Esophagus (tissue), 2 donors: ENCODE measurements around the gene RHOA. TPM values are rescaled to one million over a fixed set of nuclear protein-coding genes. Genes with fewer than 3 reads are reported as not detected.
A peak's percentile ranks its signal among the peaks of the same experiment; 100 is the strongest.
"Not testable (repeated sequence)": the region's sequence is repeated elsewhere in the genome, so short reads cannot be mapped to it uniquely, and the experiment has no call there.

Experiments used
- H3K27ac ChIP-seq, 2 donors: one replicate each; pipeline ENCODE4 v1.5.1; 2013; ENCODE audit warnings: low read depth in 2 of 2, mild to moderate bottlenecking in 2 of 2, inconsistent platforms in 1 of 2, low read length in 1 of 2, moderate library complexity in 1 of 2
- H3K27me3 ChIP-seq, 2 donors: one replicate each; pipeline ENCODE4 v1.6.1; 2013; ENCODE audit warnings: low read length in 2 of 2, control low read depth in 1 of 2, mild to moderate bottlenecking in 1 of 2; ENCODE audit not compliant: insufficient read depth in 2 of 2, control insufficient read depth in 1 of 2
- H3K36me3 ChIP-seq, 2 donors: one replicate each; pipeline ENCODE4 v1.6.1; 2013; ENCODE audit warnings: low read length in 1 of 2; ENCODE audit not compliant: control insufficient read depth in 2 of 2, insufficient read depth in 2 of 2
- H3K4me1 ChIP-seq, 2 donors: one replicate each; pipeline ENCODE4 v1.6.1; 2013; ENCODE audit warnings: low read length in 1 of 2; ENCODE audit not compliant: control insufficient read depth in 2 of 2, insufficient read depth in 2 of 2
- H3K4me3 ChIP-seq, 2 donors: one replicate each; pipeline ENCODE4 v1.5.1; 2013; ENCODE audit warnings: low read length in 2 of 2, mild to moderate bottlenecking in 2 of 2, low read depth in 1 of 2, moderate library complexity in 1 of 2
- H3K9me3 ChIP-seq, 2 donors: one replicate each; pipeline ENCODE4 v1.6.1; 2013; ENCODE audit warnings: mild to moderate bottlenecking in 2 of 2, low read depth in 1 of 2, low read length in 1 of 2, moderate library complexity in 1 of 2; ENCODE audit not compliant: control insufficient read depth in 2 of 2, insufficient read depth in 1 of 2
- WGBS, 2 donors: extraction: QIAGEN DNeasy Blood & Tissue Kit; methylation state at CpG; one replicate each; pipeline ENCODE4 v1.1.7; 2013; 5-methylcytosine and 5-hydroxymethylcytosine counted together
- polyA plus RNA-seq, 2 donors: library from polyadenylated mRNA; stranded (reverse); fragments of 200-250 nt; gene quantifications; one replicate each; pipeline ENCODE4 v1.2.3, GENCODE V29; 2013
- donor health status: healthy with polysubstance abuse.
- donor health status: Bipolar disorder and iron deficiency.

Gene RHOA
- polyA plus RNA-seq, 2 donors = 162 to 244 TPM

GRCh38 chr3:49413338-49413734 is 1.6 kb upstream of the RHOA start:
- no peaks in the 10 kb centered on the region for H3K9me3 ChIP-seq
- WGBS, 2 donors = 74 to 82% methylated on average over 6 of the region's 6 CpGs
- peak overlapping the region in 1 of 2 donors; percentile 76 for H3K4me3 ChIP-seq
- H3K27ac ChIP-seq = peak overlapping the region in 1 of 2 donors; percentile 98
- H3K36me3 ChIP-seq = peaks cover 0 to 10% of the 10 kb centered on the region in 2 donors
- H3K27me3 ChIP-seq = no peaks in the 10 kb centered on the region
- peaks cover 9% of the 10 kb centered on the region in 2 donors for H3K4me1 ChIP-seq

GRCh38 chr3:49412632-49413337 is 1.0 kb upstream of the RHOA start:
- peaks cover 8 to 9% of the 10 kb centered on the region in 2 donors for H3K4me1 ChIP-seq
- H3K27me3 ChIP-seq = no peaks in the 10 kb centered on the region
- peaks cover 0 to 10% of the 10 kb centered on the region in 2 donors for H3K36me3 ChIP-seq
- no peaks in the 10 kb centered on the region for H3K9me3 ChIP-seq
- peak overlapping the region; percentile 90 to 98 for H3K27ac ChIP-seq
- peak overlapping the region; percentile 76 to 80 for H3K4me3 ChIP-seq
- WGBS, 2 donors = 24 to 29% methylated on average over 16 of the region's 16 CpGs

GRCh38 chr3:49411535-49411967 is 225 bp downstream of the RHOA start:
- Histone ChIP-seq H3K27ac (peak overlapping the region; percentile 100), H3K27me3 (no peaks in the 10 kb centered on the region), H3K4me3 (peak overlapping the region; percentile 79 to 90), H3K9me3 (no peaks in the 10 kb centered on the region), H3K4me1 (peaks cover 3 to 12% of the 10 kb centered on the region in 2 donors), H3K36me3 (peaks cover 0 to 6% of the 10 kb centered on the region in 2 donors)
- WGBS, 2 donors = 1% methylated on average over 55 to 59 of the region's 59 CpGs

- H3K4me1 ChIP-seq = peaks cover 3 to 12% of the 10 kb centered on the region in 2 donors
- H3K9me3 ChIP-seq = no peaks in the 10 kb centered on the region
- H3K36me3 ChIP-seq = peaks cover 0 to 6% of the 10 kb centered on the region in 2 donors
- H3K27ac ChIP-seq = peak overlapping the region; percentile 100
- no peaks in the 10 kb centered on the region for H3K27me3 ChIP-seq
- peak overlapping the region; percentile 79 to 90 for H3K4me3 ChIP-seq
- 0% methylated on average over 33 of the region's 33 CpGs for WGBS, 2 donors
Measured at GRCh38 chr3:49410846-49411534, 786 bp downstream of the RHOA start.

- no peaks in the 10 kb centered on the region for H3K9me3 ChIP-seq
- no peaks in the 10 kb centered on the region for H3K27me3 ChIP-seq
- peaks cover 3 to 12% of the 10 kb centered on the region in 2 donors for H3K4me1 ChIP-seq
- peak overlapping the region in 1 of 2 donors; percentile 79 for H3K4me3 ChIP-seq
- 18% methylated on average over 4 of the region's 4 CpGs for WGBS, 2 donors
- H3K27ac ChIP-seq = peak overlapping the region in 1 of 2 donors; percentile 42
- peaks cover 0 to 4% of the 10 kb centered on the region in 2 donors for H3K36me3 ChIP-seq
Measured at GRCh38 chr3:49410066-49410845, 1.5 kb downstream of the RHOA start.

- 52 to 54% methylated on average over 17 of the region's 17 CpGs for WGBS, 2 donors
- H3K36me3 ChIP-seq = no peaks in the 10 kb centered on the region
- no peak overlapping the region for H3K4me3 ChIP-seq
- peak overlapping the region; percentile 7 to 10 for H3K27ac ChIP-seq
- no peaks in the 10 kb centered on the region for H3K27me3 ChIP-seq
- peaks cover 2 to 3% of the 10 kb centered on the region in 2 donors for H3K4me1 ChIP-seq
- no peaks in the 10 kb centered on the region for H3K9me3 ChIP-seq
Measured at GRCh38 chr3:49406571-49407565, 4.9 kb downstream of the RHOA start.

- not testable (repeated sequence) for H3K27ac ChIP-seq, H3K36me3 ChIP-seq, H3K27me3 ChIP-seq, H3K4me3 ChIP-seq, H3K4me1 ChIP-seq, H3K9me3 ChIP-seq
- 52 to 61% methylated on average over 9 of the region's 9 CpGs for WGBS, 2 donors
Measured at GRCh38 chr3:49405570-49405969, 6.2 kb downstream of the RHOA start.

GRCh38 chr3:49403891-49404290 is 7.9 kb downstream of the RHOA start:
- peaks cover 0 to 2% of the 10 kb centered on the region in 2 donors for H3K36me3 ChIP-seq
- peaks cover 2 to 3% of the 10 kb centered on the region in 2 donors for H3K4me1 ChIP-seq
- 92 to 96% methylated on average over 5 of the region's 5 CpGs for WGBS, 2 donors
- no peak overlapping the region for H3K4me3 ChIP-seq
- H3K27me3 ChIP-seq = no peaks in the 10 kb centered on the region
- peak overlapping the region in 1 of 2 donors; percentile 4 for H3K27ac ChIP-seq
- no peaks in the 10 kb centered on the region for H3K9me3 ChIP-seq
